ENCODE data around the gene SPI1. TPM values are rescaled to one million over a fixed set of nuclear protein-coding genes. Genes with fewer than 3 reads are reported as not detected.

SPI1 gene
- polyA plus RNA-seq, 1 donor (not counting 4 experiments of a cell fraction or from before 2014, with no cell fraction given), result not detected

DNA sequence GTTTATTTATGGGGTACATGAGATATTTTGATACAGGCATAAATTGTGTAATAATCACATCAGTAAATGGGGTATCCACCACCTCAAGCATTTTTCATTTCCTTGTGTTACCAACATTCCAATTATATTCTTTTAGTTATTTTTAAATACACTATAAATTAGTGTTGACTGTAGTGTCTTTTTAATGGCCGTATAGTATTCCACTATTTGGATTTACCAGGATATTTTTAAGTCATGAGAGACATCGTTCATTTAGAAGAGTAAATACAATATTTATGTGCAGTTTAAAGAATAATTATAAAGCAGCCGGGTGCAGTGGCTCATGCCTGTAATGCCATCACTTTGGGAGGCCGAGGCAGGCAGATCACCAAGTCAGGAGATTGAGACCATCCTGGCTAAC lies 6.2 kb upstream of the SPI1 start:
- dilution Hi-C loops (cut with MboI; ENCODE audit: extremely low pct_ligation_motif_present, low sequenced_read_pairs), result no loop called here
- H4K20me1 ChIP-seq (ENCODE audit: control insufficient read depth, extremely low read depth, insufficient read depth, low read length), result no peaks in the 10 kb centered on the region
- H3K9me1 ChIP-seq (ENCODE audit: control insufficient read depth, extremely low read depth, insufficient read depth, low read length), result no peaks in the 10 kb centered on the region
- no peak overlapping the region for H2AFZ ChIP-seq (ENCODE audit: control insufficient read depth, low read length)
- no peaks in the 10 kb centered on the region for H3K36me3 ChIP-seq (ENCODE audit: control insufficient read depth in 2 of 2, extremely low read depth in 1 of 2, insufficient read depth in 2 of 2, low read length in 2 of 2)
- no peak for TF ChIP-seq EZH2 (IDR thresholded peaks at IDR 0.05; ENCODE audit: low read length)
- TF ChIP-seq, protein P1, sequence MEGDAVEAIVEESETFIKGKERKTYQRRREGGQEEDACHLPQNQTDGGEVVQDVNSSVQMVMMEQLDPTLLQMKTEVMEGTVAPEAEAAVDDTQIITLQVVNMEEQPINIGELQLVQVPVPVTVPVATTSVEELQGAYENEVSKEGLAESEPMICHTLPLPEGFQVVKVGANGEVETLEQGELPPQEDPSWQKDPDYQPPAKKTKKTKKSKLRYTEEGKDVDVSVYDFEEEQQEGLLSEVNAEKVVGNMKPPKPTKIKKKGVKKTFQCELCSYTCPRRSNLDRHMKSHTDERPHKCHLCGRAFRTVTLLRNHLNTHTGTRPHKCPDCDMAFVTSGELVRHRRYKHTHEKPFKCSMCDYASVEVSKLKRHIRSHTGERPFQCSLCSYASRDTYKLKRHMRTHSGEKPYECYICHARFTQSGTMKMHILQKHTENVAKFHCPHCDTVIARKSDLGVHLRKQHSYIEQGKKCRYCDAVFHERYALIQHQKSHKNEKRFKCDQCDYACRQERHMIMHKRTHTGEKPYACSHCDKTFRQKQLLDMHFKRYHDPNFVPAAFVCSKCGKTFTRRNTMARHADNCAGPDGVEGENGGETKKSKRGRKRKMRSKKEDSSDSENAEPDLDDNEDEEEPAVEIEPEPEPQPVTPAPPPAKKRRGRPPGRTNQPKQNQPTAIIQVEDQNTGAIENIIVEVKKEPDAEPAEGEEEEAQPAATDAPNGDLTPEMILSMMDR (optimal IDR thresholded peaks at IDR 0.05 in 1 of 3, IDR thresholded peaks at IDR 0.05 in 1 of 3, conservative IDR thresholded peaks at IDR 0.05 in 1 of 3; ENCODE audit: extremely low read depth in 1 of 3, insufficient read depth in 2 of 3, low read length in 3 of 3), result no peak
- DNase-seq (ENCODE audit: low read depth, low spot score) (no peak), FAIRE-seq (no peak)
- no peak overlapping the region for H3K4me3 ChIP-seq (ENCODE audit: control insufficient read depth in 2 of 3, extremely low read depth in 1 of 3, insufficient read depth in 2 of 3, low read depth in 1 of 3, low read length in 3 of 3)
- no peaks in the 10 kb centered on the region for H3K27me3 ChIP-seq (ENCODE audit: control insufficient read depth, extremely low read depth, insufficient read depth, low read length)
- no peaks in the 10 kb centered on the region for H3K9me3 ChIP-seq (ENCODE audit: control insufficient read depth, low read depth, low read length)
- H3K79me2 ChIP-seq (ENCODE audit: control insufficient read depth, insufficient read depth, low read length), result no peaks in the 10 kb centered on the region
- H3K4me2 ChIP-seq (ENCODE audit: control insufficient read depth, extremely low read depth, insufficient read depth, low read depth, low read length), result no peak overlapping the region
- no peak overlapping the region for H3K9ac ChIP-seq (ENCODE audit: control insufficient read depth, extremely low read depth, insufficient read depth, low read length)
- H3K4me1 ChIP-seq (ENCODE audit: control insufficient read depth, extremely low read depth, insufficient read depth, low read length), result peaks cover 12% of the 10 kb centered on the region
- no peak overlapping the region for H3K27ac ChIP-seq (ENCODE audit: control insufficient read depth, insufficient read depth, low read length)

DNA sequence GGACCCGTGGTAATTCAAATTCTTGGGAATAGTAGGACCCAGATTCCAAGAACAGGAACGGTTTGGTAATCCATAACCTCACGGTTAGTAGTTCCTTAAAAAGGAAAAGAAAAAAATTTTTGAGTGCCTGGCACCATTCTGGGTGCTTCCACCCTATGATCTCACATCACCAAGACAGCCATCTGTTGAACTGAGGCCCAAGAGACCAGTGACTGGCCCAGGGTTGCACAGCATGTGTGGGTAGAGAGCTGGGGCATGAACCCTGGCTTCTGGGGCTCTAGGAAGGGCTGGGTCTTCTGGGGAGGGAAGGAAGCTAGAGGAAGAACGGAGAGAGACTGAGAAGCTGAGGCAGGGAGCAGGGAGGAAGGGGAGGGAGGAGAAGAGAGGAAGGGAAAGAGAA lies 4.7 kb upstream of the SPI1 start:
- Histone ChIP-seq H3K4me2 (ENCODE audit: control insufficient read depth, extremely low read depth, insufficient read depth, low read depth, low read length) (no peak overlapping the region), H3K4me1 (ENCODE audit: control insufficient read depth, extremely low read depth, insufficient read depth, low read length) (no peaks in the 10 kb centered on the region), H3K9ac (ENCODE audit: control insufficient read depth, extremely low read depth, insufficient read depth, low read length) (no peak overlapping the region), H3K4me3 (ENCODE audit: control insufficient read depth in 2 of 3, extremely low read depth in 1 of 3, insufficient read depth in 2 of 3, low read depth in 1 of 3, low read length in 3 of 3) (no peak overlapping the region), H3K27me3 (ENCODE audit: control insufficient read depth, extremely low read depth, insufficient read depth, low read length) (no peaks in the 10 kb centered on the region), H3K9me3 (ENCODE audit: control insufficient read depth, low read depth, low read length) (no peaks in the 10 kb centered on the region), H3K9me1 (ENCODE audit: control insufficient read depth, extremely low read depth, insufficient read depth, low read length) (no peaks in the 10 kb centered on the region), H3K36me3 (ENCODE audit: control insufficient read depth in 2 of 2, extremely low read depth in 1 of 2, insufficient read depth in 2 of 2, low read length in 2 of 2) (no peaks in the 10 kb centered on the region), H4K20me1 (ENCODE audit: control insufficient read depth, extremely low read depth, insufficient read depth, low read length) (no peaks in the 10 kb centered on the region), H2AFZ (ENCODE audit: control insufficient read depth, low read length) (no peak overlapping the region), H3K27ac (ENCODE audit: control insufficient read depth, insufficient read depth, low read length) (no peak overlapping the region), H3K79me2 (ENCODE audit: control insufficient read depth, insufficient read depth, low read length) (no peaks in the 10 kb centered on the region)
- DNase-seq (ENCODE audit: low read depth, low spot score) (no peak), FAIRE-seq (no peak)
- no peak for TF ChIP-seq EZH2 (IDR thresholded peaks at IDR 0.05; ENCODE audit: low read length)
- TF ChIP-seq, protein P1 (optimal IDR thresholded peaks at IDR 0.05 in 1 of 3, IDR thresholded peaks at IDR 0.05 in 1 of 3, conservative IDR thresholded peaks at IDR 0.05 in 1 of 3; ENCODE audit: extremely low read depth in 1 of 3, insufficient read depth in 2 of 3, low read length in 3 of 3), result no peak
- dilution Hi-C loops (cut with MboI; ENCODE audit: extremely low pct_ligation_motif_present, low sequenced_read_pairs), result no loop called here

Data from keratinocyte (primary cell).